Measurements from ENCODE around the gene SMIM36. TPM values are rescaled to one million over a fixed set of nuclear protein-coding genes. Genes with fewer than 3 reads are reported as not detected.
A peak's percentile ranks its signal among the peaks of the same experiment; 100 is the strongest.
"Not testable (repeated sequence)": the region's sequence is repeated elsewhere in the genome, so short reads cannot be mapped to it uniquely, and the experiment has no call there.

Gene SMIM36
- total RNA-seq, 1 donor from 2014 or later, result not detected

- DNase-seq (ENCODE audit: low read depth), result peak; percentile 98
Observed at GRCh38 chr17:55433629-55434422, 77.4 kb downstream of the SMIM36 start.

GRCh38 chr17:55433029-55433628 is 78.1 kb downstream of the SMIM36 start:
- DNase-seq (ENCODE audit: low read depth), result peak; percentile 91

GRCh38 chr17:55432358-55433028 is 78.8 kb downstream of the SMIM36 start:
- DNase-seq (ENCODE audit: low read depth), result peak; percentile 45

- not testable (repeated sequence) for DNase-seq (ENCODE audit: low read depth)
Observed at GRCh38 chr17:55431914-55432313, 79.3 kb downstream of the SMIM36 start.

GRCh38 chr17:55430541-55431288 is 80.5 kb downstream of the SMIM36 start:
- peak; percentile 64 for DNase-seq (ENCODE audit: low read depth)

- no peak for DNase-seq (ENCODE audit: low read depth)
Observed at GRCh38 chr17:55427587-55427882, 83.7 kb downstream of the SMIM36 start.

- DNase-seq (ENCODE audit: low read depth), result peak; percentile 95
Observed at GRCh38 chr17:55426851-55427586, 84.2 kb downstream of the SMIM36 start.

- DNase-seq (ENCODE audit: low read depth), result no peak
Observed at GRCh38 chr17:55424893-55425540, 86.2 kb downstream of the SMIM36 start.

- no peak for DNase-seq (ENCODE audit: low read depth)
Observed at GRCh38 chr17:55423535-55423934, 87.7 kb downstream of the SMIM36 start.

GRCh38 chr17:55422828-55423164 is 88.5 kb downstream of the SMIM36 start:
- not testable (repeated sequence) for DNase-seq (ENCODE audit: low read depth)

GRCh38 chr17:55421179-55421934 is 89.9 kb downstream of the SMIM36 start, which contains the start of gene MMD:
MMD (minus strand) TSS chr17:55421835; CDS start chr17:55421695, 140 bp downstream.
- no peak for DNase-seq (ENCODE audit: low read depth)

- no peak for DNase-seq (ENCODE audit: low read depth)
Observed at GRCh38 chr17:55420776-55421178, 90.5 kb downstream of the SMIM36 start.

- no peak for DNase-seq (ENCODE audit: low read depth)
Observed at GRCh38 chr17:55420067-55420775, 91.0 kb downstream of the SMIM36 start.

GRCh38 chr17:55418369-55419268 is 92.6 kb downstream of the SMIM36 start:
- DNase-seq (ENCODE audit: low read depth), result no peak

- no peak for DNase-seq (ENCODE audit: low read depth)
Observed at GRCh38 chr17:55417411-55418268, 93.6 kb downstream of the SMIM36 start.

GRCh38 chr17:55416470-55417052 is 94.7 kb downstream of the SMIM36 start:
- DNase-seq (ENCODE audit: low read depth), result peak; percentile 83

- DNase-seq (ENCODE audit: low read depth), result no peak
Observed at GRCh38 chr17:55416000-55416399, 95.3 kb downstream of the SMIM36 start.

Measured in renal cortical epithelial cell (primary cell).